ENCODE results near the gene RAP1GAP2. TPM values are rescaled to one million over a fixed set of nuclear protein-coding genes. Genes with fewer than 3 reads are reported as not detected.
"Not testable (repeated sequence)": the region's sequence is repeated elsewhere in the genome, so short reads cannot be mapped to it uniquely, and the experiment has no call there.

Gene RAP1GAP2
- polyA plus RNA-seq, 1 donor = 1.8 TPM

- no peak for DNase-seq
Measured at GRCh38 chr17:2975469-2975958, 179.3 kb downstream of the RAP1GAP2 start.

- no peak for DNase-seq
Measured at GRCh38 chr17:2977157-2977556, 180.9 kb downstream of the RAP1GAP2 start.

GRCh38 chr17:2978116-2978515 is 181.9 kb downstream of the RAP1GAP2 start:
- no peak for DNase-seq

GRCh38 chr17:2978991-2979390 is 182.8 kb downstream of the RAP1GAP2 start:
- peak; percentile 37 for DNase-seq

GRCh38 chr17:2980211-2980903 is 184.1 kb downstream of the RAP1GAP2 start:
- DNase-seq = no peak

- no peak for DNase-seq
Measured at GRCh38 chr17:2980904-2981246, 184.6 kb downstream of the RAP1GAP2 start.

GRCh38 chr17:2981325-2981724 is 185.1 kb downstream of the RAP1GAP2 start:
- no peak for DNase-seq

- DNase-seq = peak; percentile 85
Measured at GRCh38 chr17:2982854-2983253, 186.6 kb downstream of the RAP1GAP2 start.

GRCh38 chr17:2983255-2983654 is 187.0 kb downstream of the RAP1GAP2 start:
- DNase-seq = no peak

- no peak for DNase-seq
Measured at GRCh38 chr17:2985318-2985717, 189.1 kb downstream of the RAP1GAP2 start.

GRCh38 chr17:2986925-2987324 is 190.7 kb downstream of the RAP1GAP2 start:
- no peak for DNase-seq

GRCh38 chr17:2989396-2989795 is 193.2 kb downstream of the RAP1GAP2 start:
- not testable (repeated sequence) for DNase-seq

GRCh38 chr17:2989855-2990254 is 193.6 kb downstream of the RAP1GAP2 start:
- no peak for DNase-seq

- DNase-seq = no peak
Measured at GRCh38 chr17:2990396-2990795, 194.2 kb downstream of the RAP1GAP2 start.

GRCh38 chr17:2991396-2992180 is 195.3 kb downstream of the RAP1GAP2 start:
- not testable (repeated sequence) for DNase-seq

GRCh38 chr17:2994441-2994840 is 198.2 kb downstream of the RAP1GAP2 start:
- no peak for DNase-seq

GRCh38 chr17:2995377-2995776 is 199.1 kb downstream of the RAP1GAP2 start:
- no peak for DNase-seq

- no peak for DNase-seq
Measured at GRCh38 chr17:2995886-2996809, 199.9 kb downstream of the RAP1GAP2 start.

- no peak for DNase-seq
Measured at GRCh38 chr17:2996810-2997670, 200.8 kb downstream of the RAP1GAP2 start.

- not testable (repeated sequence) for DNase-seq
Measured at GRCh38 chr17:2998469-2998901, 202.2 kb downstream of the RAP1GAP2 start.

GRCh38 chr17:3002538-3003295 is 206.5 kb downstream of the RAP1GAP2 start:
- DNase-seq = no peak
